Astrocyte (in vitro differentiated cells and primary cell): ENCODE data around the gene SLC44A3.

Experiments
- CTCF ChIP-seq: IDR thresholded peaks from 2 replicates; pipeline ENCODE4 v1.5.1; 2011; ENCODE audit warnings: low read depth, mild to moderate bottlenecking, inconsistent platforms, low read length, moderate library complexity; ENCODE audit not compliant: insufficient read depth
- EZH2 ChIP-seq: IDR thresholded peaks from 2 replicates; pipeline ENCODE4 v1.6.1; 2012; ENCODE audit warnings: mild to moderate bottlenecking, low read length, inconsistent platforms; ENCODE audit not compliant: insufficient read depth

GRCh38 chr1:94823116-94823515 lies 3.0 kb downstream of the SLC44A3 start:
- TF ChIP-seq CTCF (no peak), EZH2 (no peak)
